Measurements from ENCODE around the gene ATP10A. TPM values are rescaled to one million over a fixed set of nuclear protein-coding genes. Genes with fewer than 3 reads are reported as not detected.

Gene ATP10A
- polyA plus RNA-seq, 1 donor (not counting 4 experiments of a cell fraction or from before 2014, with no cell fraction given) = not detected

DNA sequence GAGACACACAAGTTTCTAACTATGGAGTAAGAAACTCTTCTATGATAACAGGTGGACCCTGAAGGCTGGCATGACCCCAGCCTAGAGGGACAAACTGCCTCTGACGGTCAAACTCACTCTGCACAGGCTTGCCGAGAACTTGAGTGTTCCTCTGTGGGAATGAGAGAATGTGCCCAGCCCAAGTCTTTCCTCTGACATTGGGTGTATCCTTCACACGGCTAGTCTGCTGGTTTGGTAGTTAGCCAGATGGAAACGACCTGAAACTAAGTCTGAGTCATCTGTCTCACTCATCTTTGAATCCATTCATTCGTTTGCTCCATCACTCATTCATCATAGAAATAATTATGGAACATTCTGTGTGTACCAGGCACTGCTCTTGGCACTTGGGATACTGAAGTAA lies 198.4 kb downstream of the ATP10A start:
- no peaks in the 10 kb centered on the region for H3K79me2 ChIP-seq (ENCODE audit: control insufficient read depth, insufficient read depth, low read length)
- H3K9me1 ChIP-seq (ENCODE audit: control insufficient read depth, extremely low read depth, insufficient read depth, low read length) = no peaks in the 10 kb centered on the region
- H3K27me3 ChIP-seq (ENCODE audit: control insufficient read depth, extremely low read depth, insufficient read depth, low read length) = no peaks in the 10 kb centered on the region
- H3K27ac ChIP-seq (ENCODE audit: control insufficient read depth, insufficient read depth, low read length) = no peak overlapping the region
- H3K4me1 ChIP-seq (ENCODE audit: control insufficient read depth, extremely low read depth, insufficient read depth, low read length) = no peaks in the 10 kb centered on the region
- no peaks in the 10 kb centered on the region for H4K20me1 ChIP-seq (ENCODE audit: control insufficient read depth, extremely low read depth, insufficient read depth, low read length)
- no peak for DNase-seq (ENCODE audit: low read depth, low spot score)
- no peak overlapping the region for H2AFZ ChIP-seq (ENCODE audit: control insufficient read depth, low read length)
- no peak overlapping the region for H3K4me3 ChIP-seq (ENCODE audit: control insufficient read depth in 2 of 3, extremely low read depth in 1 of 3, insufficient read depth in 2 of 3, low read depth in 1 of 3, low read length in 3 of 3)
- H3K4me2 ChIP-seq (ENCODE audit: control insufficient read depth, extremely low read depth, insufficient read depth, low read depth, low read length) = no peak overlapping the region
- TF ChIP-seq EZH2 (IDR thresholded peaks at IDR 0.05; ENCODE audit: low read length) = no peak
- TF ChIP-seq, protein P1, sequence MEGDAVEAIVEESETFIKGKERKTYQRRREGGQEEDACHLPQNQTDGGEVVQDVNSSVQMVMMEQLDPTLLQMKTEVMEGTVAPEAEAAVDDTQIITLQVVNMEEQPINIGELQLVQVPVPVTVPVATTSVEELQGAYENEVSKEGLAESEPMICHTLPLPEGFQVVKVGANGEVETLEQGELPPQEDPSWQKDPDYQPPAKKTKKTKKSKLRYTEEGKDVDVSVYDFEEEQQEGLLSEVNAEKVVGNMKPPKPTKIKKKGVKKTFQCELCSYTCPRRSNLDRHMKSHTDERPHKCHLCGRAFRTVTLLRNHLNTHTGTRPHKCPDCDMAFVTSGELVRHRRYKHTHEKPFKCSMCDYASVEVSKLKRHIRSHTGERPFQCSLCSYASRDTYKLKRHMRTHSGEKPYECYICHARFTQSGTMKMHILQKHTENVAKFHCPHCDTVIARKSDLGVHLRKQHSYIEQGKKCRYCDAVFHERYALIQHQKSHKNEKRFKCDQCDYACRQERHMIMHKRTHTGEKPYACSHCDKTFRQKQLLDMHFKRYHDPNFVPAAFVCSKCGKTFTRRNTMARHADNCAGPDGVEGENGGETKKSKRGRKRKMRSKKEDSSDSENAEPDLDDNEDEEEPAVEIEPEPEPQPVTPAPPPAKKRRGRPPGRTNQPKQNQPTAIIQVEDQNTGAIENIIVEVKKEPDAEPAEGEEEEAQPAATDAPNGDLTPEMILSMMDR (optimal IDR thresholded peaks at IDR 0.05 in 1 of 3, IDR thresholded peaks at IDR 0.05 in 1 of 3, conservative IDR thresholded peaks at IDR 0.05 in 1 of 3; ENCODE audit: extremely low read depth in 1 of 3, insufficient read depth in 2 of 3, low read length in 3 of 3) = no peak
- dilution Hi-C loops (cut with MboI; ENCODE audit: extremely low pct_ligation_motif_present, low sequenced_read_pairs) = no loop called here
- H3K9me3 ChIP-seq (ENCODE audit: control insufficient read depth, low read depth, low read length) = peaks cover 5% of the 10 kb centered on the region
- no peaks in the 10 kb centered on the region for H3K36me3 ChIP-seq (ENCODE audit: control insufficient read depth in 2 of 2, extremely low read depth in 1 of 2, insufficient read depth in 2 of 2, low read length in 2 of 2)
- FAIRE-seq = no peak
- H3K9ac ChIP-seq (ENCODE audit: control insufficient read depth, extremely low read depth, insufficient read depth, low read length) = no peak overlapping the region

DNA sequence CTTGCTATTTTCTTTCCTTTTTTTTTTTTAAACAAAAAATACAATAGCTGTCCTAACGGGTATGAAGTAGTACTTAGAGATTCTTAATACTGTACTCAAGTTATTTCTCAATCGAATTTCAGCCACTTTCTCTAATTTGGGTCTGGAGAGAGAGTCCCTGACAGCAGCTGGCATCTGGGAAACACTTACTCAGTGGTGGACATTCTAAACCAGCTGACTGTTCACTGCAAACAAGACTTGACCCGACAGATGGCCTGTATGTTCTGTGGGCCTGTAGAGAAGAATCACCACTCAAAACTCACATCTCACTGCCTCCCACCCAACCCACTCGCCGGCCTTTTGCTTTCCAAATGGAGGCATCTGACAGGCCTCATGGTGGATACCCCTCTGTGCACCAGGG lies 199.6 kb downstream of the ATP10A start:
- no peaks in the 10 kb centered on the region for H3K9me1 ChIP-seq (ENCODE audit: control insufficient read depth, extremely low read depth, insufficient read depth, low read length)
- H3K79me2 ChIP-seq (ENCODE audit: control insufficient read depth, insufficient read depth, low read length) = no peaks in the 10 kb centered on the region
- H3K36me3 ChIP-seq (ENCODE audit: control insufficient read depth in 2 of 2, extremely low read depth in 1 of 2, insufficient read depth in 2 of 2, low read length in 2 of 2) = no peaks in the 10 kb centered on the region
- H3K27ac ChIP-seq (ENCODE audit: control insufficient read depth, insufficient read depth, low read length) = no peak overlapping the region
- H3K9ac ChIP-seq (ENCODE audit: control insufficient read depth, extremely low read depth, insufficient read depth, low read length) = no peak overlapping the region
- no peak overlapping the region for H2AFZ ChIP-seq (ENCODE audit: control insufficient read depth, low read length)
- no peak for TF ChIP-seq EZH2 (IDR thresholded peaks at IDR 0.05; ENCODE audit: low read length)
- TF ChIP-seq, protein P1 (optimal IDR thresholded peaks at IDR 0.05 in 1 of 3, IDR thresholded peaks at IDR 0.05 in 1 of 3, conservative IDR thresholded peaks at IDR 0.05 in 1 of 3; ENCODE audit: extremely low read depth in 1 of 3, insufficient read depth in 2 of 3, low read length in 3 of 3) = no peak
- no peaks in the 10 kb centered on the region for H3K4me1 ChIP-seq (ENCODE audit: control insufficient read depth, extremely low read depth, insufficient read depth, low read length)
- dilution Hi-C loops (cut with MboI; ENCODE audit: extremely low pct_ligation_motif_present, low sequenced_read_pairs) = no loop called here
- peaks cover 5% of the 10 kb centered on the region for H3K9me3 ChIP-seq (ENCODE audit: control insufficient read depth, low read depth, low read length)
- H3K4me3 ChIP-seq (ENCODE audit: control insufficient read depth in 2 of 3, extremely low read depth in 1 of 3, insufficient read depth in 2 of 3, low read depth in 1 of 3, low read length in 3 of 3) = no peak overlapping the region
- H3K27me3 ChIP-seq (ENCODE audit: control insufficient read depth, extremely low read depth, insufficient read depth, low read length) = no peaks in the 10 kb centered on the region
- no peak for DNase-seq (ENCODE audit: low read depth, low spot score)
- no peak overlapping the region for H3K4me2 ChIP-seq (ENCODE audit: control insufficient read depth, extremely low read depth, insufficient read depth, low read depth, low read length)
- no peaks in the 10 kb centered on the region for H4K20me1 ChIP-seq (ENCODE audit: control insufficient read depth, extremely low read depth, insufficient read depth, low read length)
- no peak for FAIRE-seq
